HL-60 (cell line): ENCODE data around the gene LYPLA2.
A peak's percentile ranks its signal among the peaks of the same experiment; 100 is the strongest.

Experiments
- DNase-seq, 2 experiments: peaks; one replicate each; pipeline ENCODE4 v3.0.0-alpha.2; 2010 to 2020; ENCODE audit warnings: low read depth in 1 of 2, low spot score in 1 of 2
- H3K27ac ChIP-seq: fragments of 250-450 bp; sonication (Bioruptor Pico); replicated peaks from 2 replicates; pipeline ENCODE4 v1.5.1; 2020; ENCODE audit warnings: mild to moderate bottlenecking, moderate library complexity
- H3K27me3 ChIP-seq: fragments of 250-450 bp; sonication (Bioruptor Pico); 2 replicates; pipeline ENCODE4 v1.5.1; 2021; ENCODE audit warnings: mild to moderate bottlenecking, moderate library complexity; ENCODE audit not compliant: insufficient read depth, poor library complexity, severe bottlenecking
- H3K4me3 ChIP-seq: replicated peaks from 2 replicates; pipeline ENCODE4 v1.5.1; 2011; ENCODE audit warnings: mild to moderate bottlenecking, control low read depth, low read length; ENCODE audit not compliant: insufficient read depth
- CTCF ChIP-seq: IDR thresholded peaks from one replicate; pipeline ENCODE4 v1.5.1; 2011; ENCODE audit warnings: low read length, control low read depth, inconsistent platforms; ENCODE audit not compliant: insufficient read depth
- GABPA ChIP-seq: IDR thresholded peaks from 2 replicates; pipeline ENCODE4 v1.6.1; 2012; ENCODE audit warnings: low read depth
- POLR2AphosphoS5 ChIP-seq: IDR thresholded peaks from 2 replicates; pipeline ENCODE4 v1.6.1; 2012; ENCODE audit warnings: low read depth
- SPI1 ChIP-seq: IDR thresholded peaks from 2 replicates; pipeline ENCODE4 v1.6.1; 2012; ENCODE audit warnings: low read depth, mild to moderate bottlenecking, borderline replicate concordance
- TF ChIP-seq, protein P1 (sequence below): IDR thresholded peaks from 2 replicates; pipeline ENCODE4 v1.6.1; 2012; ENCODE audit warnings: low read depth; ENCODE audit not compliant: insufficient replicate concordance

The LYPLA2 gene

DNA sequence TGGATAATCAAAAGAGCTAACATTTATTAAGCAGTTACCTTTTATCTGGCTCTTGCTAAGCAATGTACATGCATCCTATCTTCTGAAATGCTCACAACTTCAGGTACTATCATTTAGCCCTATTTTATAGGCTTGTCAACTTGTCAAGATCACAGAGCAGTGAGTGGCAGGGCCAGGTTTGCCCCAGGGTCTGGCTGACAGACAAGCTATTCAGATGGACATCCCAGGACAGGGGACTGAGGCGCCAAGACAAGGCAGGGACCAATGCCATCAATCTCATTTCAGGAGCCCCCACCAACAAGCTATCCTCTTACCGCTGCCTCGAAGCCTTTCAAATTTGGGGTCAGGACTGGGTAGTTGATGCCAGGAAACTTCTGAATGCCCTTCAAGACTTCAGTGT is 25.4 kb downstream of the LYPLA2 start:
- Histone ChIP-seq H3K27me3 (no peaks in the 10 kb centered on the region), H3K27ac (peak overlapping the region; percentile 42), H3K4me3 (no peak overlapping the region)
- TF ChIP-seq SPI1, result no peak
- TF ChIP-seq GABPA, result no peak
- TF ChIP-seq, protein P1, sequence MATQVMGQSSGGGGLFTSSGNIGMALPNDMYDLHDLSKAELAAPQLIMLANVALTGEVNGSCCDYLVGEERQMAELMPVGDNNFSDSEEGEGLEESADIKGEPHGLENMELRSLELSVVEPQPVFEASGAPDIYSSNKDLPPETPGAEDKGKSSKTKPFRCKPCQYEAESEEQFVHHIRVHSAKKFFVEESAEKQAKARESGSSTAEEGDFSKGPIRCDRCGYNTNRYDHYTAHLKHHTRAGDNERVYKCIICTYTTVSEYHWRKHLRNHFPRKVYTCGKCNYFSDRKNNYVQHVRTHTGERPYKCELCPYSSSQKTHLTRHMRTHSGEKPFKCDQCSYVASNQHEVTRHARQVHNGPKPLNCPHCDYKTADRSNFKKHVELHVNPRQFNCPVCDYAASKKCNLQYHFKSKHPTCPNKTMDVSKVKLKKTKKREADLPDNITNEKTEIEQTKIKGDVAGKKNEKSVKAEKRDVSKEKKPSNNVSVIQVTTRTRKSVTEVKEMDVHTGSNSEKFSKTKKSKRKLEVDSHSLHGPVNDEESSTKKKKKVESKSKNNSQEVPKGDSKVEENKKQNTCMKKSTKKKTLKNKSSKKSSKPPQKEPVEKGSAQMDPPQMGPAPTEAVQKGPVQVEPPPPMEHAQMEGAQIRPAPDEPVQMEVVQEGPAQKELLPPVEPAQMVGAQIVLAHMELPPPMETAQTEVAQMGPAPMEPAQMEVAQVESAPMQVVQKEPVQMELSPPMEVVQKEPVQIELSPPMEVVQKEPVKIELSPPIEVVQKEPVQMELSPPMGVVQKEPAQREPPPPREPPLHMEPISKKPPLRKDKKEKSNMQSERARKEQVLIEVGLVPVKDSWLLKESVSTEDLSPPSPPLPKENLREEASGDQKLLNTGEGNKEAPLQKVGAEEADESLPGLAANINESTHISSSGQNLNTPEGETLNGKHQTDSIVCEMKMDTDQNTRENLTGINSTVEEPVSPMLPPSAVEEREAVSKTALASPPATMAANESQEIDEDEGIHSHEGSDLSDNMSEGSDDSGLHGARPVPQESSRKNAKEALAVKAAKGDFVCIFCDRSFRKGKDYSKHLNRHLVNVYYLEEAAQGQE, result no peak
- no peak for TF ChIP-seq CTCF
- no peak for TF ChIP-seq POLR2AphosphoS5
- no peak for DNase-seq

- no peaks in the 10 kb centered on the region for H3K27me3 ChIP-seq
- H3K4me3 ChIP-seq, result no peak overlapping the region
- peak in 1 of 2 experiments; percentile 47 for DNase-seq
- H3K27ac ChIP-seq, result peak overlapping the region; percentile 42
- TF ChIP-seq SPI1, result peak; percentile 87
- TF ChIP-seq, protein P1, result no peak
- no peak for TF ChIP-seq POLR2AphosphoS5
These were observed 26.0 kb downstream of the LYPLA2 start for GRCh38 chr1:23816906-23817305.

GRCh38 chr1:23817633-23818032 is 26.7 kb downstream of the LYPLA2 start:
- Histone ChIP-seq H3K27ac (peak overlapping the region; percentile 42), H3K4me3 (no peak overlapping the region), H3K27me3 (no peaks in the 10 kb centered on the region)
- DNase-seq, result no peak
- TF ChIP-seq SPI1 (no peak), GABPA (no peak), POLR2AphosphoS5 (no peak), CTCF (no peak)
- TF ChIP-seq, protein P1, result no peak
